Osteoblast (primary cell): Measurements from ENCODE around the gene RYR3. TPM values are rescaled to one million over a fixed set of nuclear protein-coding genes. Genes with fewer than 3 reads are reported as not detected.

ENCODE experiments used
- DNase-seq: peaks from one replicate; pipeline ENCODE4 v3.0.0; 2011; ENCODE audit warnings: low spot score, mixed read lengths; ENCODE audit not compliant: insufficient read length; ENCODE audit errors: missing footprints
- H2AFZ ChIP-seq: 2 replicates; pipeline ENCODE4 v1.6.0; 2011; ENCODE audit warnings: mild to moderate bottlenecking, low read length
- H3K27ac ChIP-seq: 2 replicates; pipeline ENCODE4 v1.5.1; 2011; ENCODE audit warnings: mild to moderate bottlenecking, low read depth, low read length, moderate library complexity
- H3K27me3 ChIP-seq: 2 replicates; pipeline ENCODE4 v1.6.0; 2012; ENCODE audit warnings: mild to moderate bottlenecking, control low read depth, inconsistent platforms, low read length, moderate library complexity; ENCODE audit not compliant: insufficient read depth
- H3K36me3 ChIP-seq: 2 replicates; pipeline ENCODE4 v1.5.1; 2011; ENCODE audit warnings: mild to moderate bottlenecking, low read length, control low read depth, moderate library complexity; ENCODE audit not compliant: insufficient read depth
- H3K4me1 ChIP-seq: 2 replicates; pipeline ENCODE4 v1.5.1; 2011; ENCODE audit warnings: mild to moderate bottlenecking, low read length, control low read depth, moderate library complexity; ENCODE audit not compliant: insufficient read depth
- H3K4me2 ChIP-seq: 2 replicates; pipeline ENCODE4 v1.6.0; 2011; ENCODE audit warnings: mild to moderate bottlenecking, low read length; ENCODE audit not compliant: insufficient read depth
- H3K4me3 ChIP-seq: fragments of 200-600 bp; sonication (generic); 3 replicates; pipeline ENCODE4 v1.5.1; 2012; ENCODE audit warnings: mild to moderate bottlenecking, low read length, inconsistent platforms; ENCODE audit not compliant: insufficient read depth
- H3K79me2 ChIP-seq: 2 replicates; pipeline ENCODE4 v1.6.0; 2012; ENCODE audit warnings: mild to moderate bottlenecking, low read length, control low read depth, inconsistent platforms; ENCODE audit not compliant: insufficient read depth
- H3K9me3 ChIP-seq: 2 replicates; pipeline ENCODE4 v1.5.1; 2011; ENCODE audit warnings: low read depth, low read length, control low read depth
- H4K20me1 ChIP-seq: 2 replicates; pipeline ENCODE4 v1.6.0; 2012; ENCODE audit warnings: mild to moderate bottlenecking, low read length, control low read depth; ENCODE audit not compliant: insufficient read depth
- CTCF ChIP-seq: IDR thresholded peaks from 2 replicates; pipeline ENCODE4 v1.5.1; 2011; ENCODE audit warnings: mild to moderate bottlenecking, low read depth, low read length, moderate library complexity; ENCODE audit errors: extremely low read depth
- total RNA-seq: library from RNA; depleted of rRNA; stranded (reverse); fragments of >200 nt; gene quantifications from 2 replicates; pipeline ENCODE4 v1.2.3, GENCODE V29; 2012

The RYR3 gene
- total RNA-seq, 1 donor, result not detected

- Histone ChIP-seq H3K4me1 (no peaks in the 10 kb centered on the region), H3K36me3 (no peaks in the 10 kb centered on the region), H3K27ac (no peak overlapping the region), H3K79me2 (no peaks in the 10 kb centered on the region), H3K27me3 (peaks cover 13% of the 10 kb centered on the region), H3K4me3 (no peak overlapping the region), H3K9me3 (no peaks in the 10 kb centered on the region), H3K4me2 (no peak overlapping the region), H4K20me1 (no peaks in the 10 kb centered on the region), H2AFZ (no peak overlapping the region)
- TF ChIP-seq CTCF, result no peak
- no peak for DNase-seq
These were observed 431.5 kb downstream of the RYR3 start for GRCh38 chr15:33742306-33742705.

- Histone ChIP-seq H4K20me1 (no peaks in the 10 kb centered on the region), H3K79me2 (no peaks in the 10 kb centered on the region), H2AFZ (no peak overlapping the region), H3K27ac (no peak overlapping the region), H3K4me1 (no peaks in the 10 kb centered on the region), H3K4me3 (no peak overlapping the region), H3K9me3 (no peaks in the 10 kb centered on the region), H3K36me3 (no peaks in the 10 kb centered on the region), H3K4me2 (no peak overlapping the region), H3K27me3 (peaks cover 13% of the 10 kb centered on the region)
- no peak for TF ChIP-seq CTCF
- no peak for DNase-seq
These were observed 432.0 kb downstream of the RYR3 start for GRCh38 chr15:33742800-33743199.

DNA sequence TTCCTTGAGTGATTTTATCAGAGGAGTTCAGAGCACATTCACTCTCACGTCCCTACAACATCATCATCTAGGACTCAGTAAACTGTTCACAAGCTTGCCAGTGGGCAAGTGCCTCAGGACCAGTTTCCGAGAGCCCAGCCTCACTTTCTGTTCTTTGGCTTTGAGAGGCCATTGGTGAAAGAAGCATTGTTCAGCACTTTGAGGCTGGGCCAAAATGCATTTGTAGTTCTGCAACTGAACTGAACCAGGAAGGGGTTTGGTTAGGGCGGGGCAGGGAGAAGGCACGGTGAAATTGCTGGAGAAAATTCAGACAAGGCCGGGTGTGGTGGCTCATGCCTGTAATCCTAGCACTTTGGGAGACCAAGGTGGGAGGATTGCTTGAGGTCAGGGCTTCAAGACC lies 435.4 kb downstream of the RYR3 start:
- H3K4me3 ChIP-seq, result no peak overlapping the region
- DNase-seq, result no peak
- H3K36me3 ChIP-seq, result no peaks in the 10 kb centered on the region
- no peak overlapping the region for H3K4me2 ChIP-seq
- peaks cover 3% of the 10 kb centered on the region for H3K27me3 ChIP-seq
- no peaks in the 10 kb centered on the region for H3K4me1 ChIP-seq
- no peak for TF ChIP-seq CTCF
- no peaks in the 10 kb centered on the region for H4K20me1 ChIP-seq
- H3K9me3 ChIP-seq, result no peaks in the 10 kb centered on the region
- no peak overlapping the region for H2AFZ ChIP-seq
- H3K27ac ChIP-seq, result no peak overlapping the region
- no peaks in the 10 kb centered on the region for H3K79me2 ChIP-seq

DNA sequence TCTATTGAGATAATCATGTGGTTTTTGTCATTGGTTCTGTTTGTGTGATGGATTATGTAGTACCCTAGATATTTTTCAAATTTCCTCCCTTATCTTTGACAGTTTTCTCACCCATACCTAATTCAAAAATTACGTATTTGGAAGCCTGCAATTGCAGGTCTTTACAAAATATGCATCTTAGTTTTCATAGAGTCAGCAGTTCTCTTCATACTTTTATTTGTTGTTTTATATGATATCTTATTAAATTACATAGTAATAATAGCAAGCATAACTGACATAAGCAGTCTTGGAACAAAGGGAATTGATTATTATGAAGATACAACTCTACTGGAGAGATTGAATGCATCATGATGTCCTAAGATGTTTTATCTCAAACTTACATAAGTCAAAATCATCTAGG lies 442.2 kb downstream of the RYR3 start:
- Histone ChIP-seq H4K20me1 (no peaks in the 10 kb centered on the region), H3K9me3 (no peaks in the 10 kb centered on the region), H3K4me1 (no peaks in the 10 kb centered on the region), H3K79me2 (no peaks in the 10 kb centered on the region), H2AFZ (no peak overlapping the region), H3K36me3 (no peaks in the 10 kb centered on the region), H3K27me3 (peaks cover 5% of the 10 kb centered on the region), H3K4me2 (no peak overlapping the region), H3K27ac (no peak overlapping the region), H3K4me3 (no peak overlapping the region)
- no peak for TF ChIP-seq CTCF
- DNase-seq, result no peak
